Medulla oblongata (tissue), 1 donor: Measurements from ENCODE around the gene ADPRHL1.

ENCODE experiments used
- DNase-seq: peaks from one replicate; pipeline ENCODE4 v3.0.0-alpha.2; 2015; ENCODE audit errors: extremely low spot score

Gene ADPRHL1

GRCh38 chr13:113350065-113350937 lies 103.0 kb downstream of the ADPRHL1 start:
- no peak for DNase-seq
